Fibroblast of villous mesenchyme (primary cell): ENCODE data around the gene NCK2. TPM values are rescaled to one million over a fixed set of nuclear protein-coding genes. Genes with fewer than 3 reads are reported as not detected.

ENCODE experiments used
- DNase-seq: peaks from one replicate; pipeline ENCODE4 v3.0.0-alpha.2; 2010; ENCODE audit warnings: low read depth
- H3K4me3 ChIP-seq: 2 replicates; pipeline ENCODE4 v1.5.1; 2011; ENCODE audit warnings: low read depth, mild to moderate bottlenecking, low read length
- CTCF ChIP-seq: IDR thresholded peaks from 2 replicates; pipeline ENCODE4 v1.5.1; 2012; ENCODE audit warnings: low read depth, mild to moderate bottlenecking, low read length; ENCODE audit not compliant: insufficient read depth
- total RNA-seq: library from RNA; depleted of rRNA; stranded (reverse); fragments of >200 nt; gene quantifications from 2 replicates; pipeline ENCODE4 v1.2.3, GENCODE V29; 2012

Gene NCK2
- total RNA-seq, 1 donor: 22.5 TPM

GRCh38 chr2:105875241-105875640, 130.5 kb downstream of the NCK2 start:
- DNase-seq: no peak
- TF ChIP-seq CTCF: no peak
- H3K4me3 ChIP-seq: no peak overlapping the region

- DNase-seq: no peak
- TF ChIP-seq CTCF: no peak
- no peak overlapping the region for H3K4me3 ChIP-seq
Observed at GRCh38 chr2:105876191-105876590, 131.5 kb downstream of the NCK2 start.

GRCh38 chr2:105877945-105878344, 133.2 kb downstream of the NCK2 start:
- H3K4me3 ChIP-seq: no peak overlapping the region
- TF ChIP-seq CTCF: no peak
- no peak for DNase-seq

GRCh38 chr2:105879106-105879802, 134.5 kb downstream of the NCK2 start:
- TF ChIP-seq CTCF: no peak
- DNase-seq: no peak
- no peak overlapping the region for H3K4me3 ChIP-seq

- H3K4me3 ChIP-seq: no peak overlapping the region
- no peak for DNase-seq
- TF ChIP-seq CTCF: no peak
Observed at GRCh38 chr2:105879803-105880300, 135.1 kb downstream of the NCK2 start.

GRCh38 chr2:105880637-105881036, 135.9 kb downstream of the NCK2 start:
- no peak for TF ChIP-seq CTCF

More at GRCh38 chr2:105880637-105881036, 135.9 kb downstream of the NCK2 start:
- DNase-seq: no peak
- no peak overlapping the region for H3K4me3 ChIP-seq
